Testis (tissue), 2 donors: ENCODE results near the gene PRKCA.

Experiments used
- CTCF ChIP-seq, 3 experiments: fragments of 450-650 bp in 2 of 3; fragments of 200-600 bp in 1 of 3; sonication (generic) in 1 of 3; IDR thresholded peaks; one replicate each; pipeline ENCODE4 v1.5.1; 2016 to 2019; ENCODE audit warnings: antibody characterized with exemption in 3 of 3, mild to moderate bottlenecking in 2 of 3, moderate library complexity in 1 of 3
- POLR2A ChIP-seq: fragments of 450-650 bp; IDR thresholded peaks from one replicate; pipeline ENCODE4 v1.6.1; 2017; ENCODE audit warnings: antibody characterized with exemption, mild to moderate bottlenecking, moderate library complexity

GRCh38 chr17:66474258-66474657 is 171.8 kb downstream of the PRKCA start:
- no peak for TF ChIP-seq CTCF (IDR thresholded peaks at IDR 0.05)
- no peak for TF ChIP-seq POLR2A
